Stimulated activated naive B cell treated with anti-CD40 and anti-IgM and Interleukin-4, amounts not matched to agents 10 μg/mL and 1 μg/mL and 100 μg/mL, for 72 hours (primary cell): ENCODE results near the gene SRR.

ENCODE experiments used
- ATAC-seq, 2 donors: fragments of 150-1000 bp; cut with Tn5 transposase; replicated peaks; 2 replicates each; pipeline ENCODE4 v1.10.0; 2021; ENCODE audit warnings: moderate library complexity in 1 of 2
- DNase-seq: peaks from one replicate; pipeline ENCODE4 v3.0.0; 2021
- H3K27ac Mint-ChIP-seq: one replicate; pipeline ENCODE4 v1.8.0; 2022; ENCODE audit warnings: mild to moderate bottlenecking, mixed read lengths
- H3K27me3 Mint-ChIP-seq, 2 donors: one replicate each; pipeline ENCODE4 v1.8.0; 2022; ENCODE audit warnings: mixed read lengths in 2 of 2
- H3K36me3 Mint-ChIP-seq, 2 donors: one replicate each; pipeline ENCODE4 v1.8.0; 2022; ENCODE audit warnings: mixed read lengths in 2 of 2, mild to moderate bottlenecking in 1 of 2
- H3K4me1 Mint-ChIP-seq, 2 donors: one replicate each; pipeline ENCODE4 v1.8.0; 2022; ENCODE audit warnings: mixed read lengths in 2 of 2, mild to moderate bottlenecking in 1 of 2
- H3K4me3 Mint-ChIP-seq, 2 donors: one replicate each; pipeline ENCODE4 v1.8.0; 2022; ENCODE audit warnings: mild to moderate bottlenecking in 2 of 2, mixed read lengths in 2 of 2, moderate library complexity in 1 of 2
- H3K9me3 Mint-ChIP-seq, 2 donors: one replicate each; pipeline ENCODE4 v1.8.0; 2022; ENCODE audit warnings: mixed read lengths in 2 of 2, mild to moderate bottlenecking in 1 of 2

Gene SRR

GRCh38 chr17:2366747-2367494 lies 63.2 kb downstream of the SRR start:
- Mint-ChIP-seq H3K36me3 (peaks cover 28 to 42% of the 10 kb centered on the region in 2 donors), H3K9me3 (no peaks in the 10 kb centered on the region), H3K4me3 (no peak overlapping the region), H3K27me3 (no peaks in the 10 kb centered on the region), H3K4me1 (no peaks in the 10 kb centered on the region), H3K27ac (no peak overlapping the region)
- no peak for ATAC-seq
- no peak for DNase-seq

- H3K4me3 Mint-ChIP-seq = no peak overlapping the region
- DNase-seq = no peak
- H3K27ac Mint-ChIP-seq = no peak overlapping the region
- no peaks in the 10 kb centered on the region for H3K4me1 Mint-ChIP-seq
- H3K9me3 Mint-ChIP-seq = no peaks in the 10 kb centered on the region
- no peak for ATAC-seq
- H3K27me3 Mint-ChIP-seq = no peaks in the 10 kb centered on the region
- H3K36me3 Mint-ChIP-seq = peaks cover 23 to 42% of the 10 kb centered on the region in 2 donors
Observed at GRCh38 chr17:2368359-2368758, 64.6 kb downstream of the SRR start.

GRCh38 chr17:2369039-2369438 lies 65.3 kb downstream of the SRR start:
- no peak overlapping the region for H3K27ac Mint-ChIP-seq
- ATAC-seq (no peak), DNase-seq (no peak)
- H3K27me3 Mint-ChIP-seq = no peaks in the 10 kb centered on the region
- no peaks in the 10 kb centered on the region for H3K9me3 Mint-ChIP-seq
- peaks cover 20 to 38% of the 10 kb centered on the region in 2 donors for H3K36me3 Mint-ChIP-seq
- H3K4me3 Mint-ChIP-seq = no peak overlapping the region
- H3K4me1 Mint-ChIP-seq = no peaks in the 10 kb centered on the region

- Mint-ChIP-seq H3K4me3 (no peak overlapping the region), H3K9me3 (no peaks in the 10 kb centered on the region), H3K36me3 (peaks cover 17 to 36% of the 10 kb centered on the region in 2 donors), H3K27ac (peak overlapping the region; percentile 60), H3K27me3 (no peaks in the 10 kb centered on the region), H3K4me1 (no peaks in the 10 kb centered on the region)
- DNase-seq = no peak
- no peak for ATAC-seq
Observed at GRCh38 chr17:2369551-2370210, 65.9 kb downstream of the SRR start.

- peak overlapping the region; percentile 84 for H3K27ac Mint-ChIP-seq
- no peaks in the 10 kb centered on the region for H3K9me3 Mint-ChIP-seq
- H3K4me3 Mint-ChIP-seq = no peak overlapping the region
Observed at GRCh38 chr17:2370211-2370589, 66.5 kb downstream of the SRR start.

GRCh38 chr17:2371183-2372130 lies 67.7 kb downstream of the SRR start:
- H3K27me3 Mint-ChIP-seq = no peaks in the 10 kb centered on the region
- DNase-seq (no peak), ATAC-seq (no peak)
- peaks cover 24 to 41% of the 10 kb centered on the region in 2 donors for H3K36me3 Mint-ChIP-seq
- no peak overlapping the region for H3K4me3 Mint-ChIP-seq
- no peaks in the 10 kb centered on the region for H3K4me1 Mint-ChIP-seq
- H3K27ac Mint-ChIP-seq = no peak overlapping the region
- H3K9me3 Mint-ChIP-seq = no peaks in the 10 kb centered on the region

More at GRCh38 chr17:2370211-2370589, 66.5 kb downstream of the SRR start:
- no peak for ATAC-seq
- no peaks in the 10 kb centered on the region for H3K27me3 Mint-ChIP-seq
- H3K36me3 Mint-ChIP-seq = peaks cover 17 to 41% of the 10 kb centered on the region in 2 donors
- no peaks in the 10 kb centered on the region for H3K4me1 Mint-ChIP-seq
- DNase-seq = no peak

GRCh38 chr17:2372180-2372579 lies 68.4 kb downstream of the SRR start:
- H3K36me3 Mint-ChIP-seq = peaks cover 26 to 41% of the 10 kb centered on the region in 2 donors
- ATAC-seq (no peak), DNase-seq (no peak)
- no peaks in the 10 kb centered on the region for H3K4me1 Mint-ChIP-seq
- no peak overlapping the region for H3K4me3 Mint-ChIP-seq
- no peaks in the 10 kb centered on the region for H3K9me3 Mint-ChIP-seq
- no peak overlapping the region for H3K27ac Mint-ChIP-seq
- no peaks in the 10 kb centered on the region for H3K27me3 Mint-ChIP-seq

GRCh38 chr17:2372681-2373080 lies 68.9 kb downstream of the SRR start:
- Mint-ChIP-seq H3K36me3 (peaks cover 29 to 42% of the 10 kb centered on the region in 2 donors), H3K9me3 (no peaks in the 10 kb centered on the region), H3K4me3 (no peak overlapping the region), H3K27me3 (no peaks in the 10 kb centered on the region), H3K4me1 (no peaks in the 10 kb centered on the region), H3K27ac (no peak overlapping the region)
- ATAC-seq = no peak
- DNase-seq = no peak

GRCh38 chr17:2373179-2373578 lies 69.4 kb downstream of the SRR start:
- no peak for DNase-seq
- Mint-ChIP-seq H3K4me1 (no peaks in the 10 kb centered on the region), H3K4me3 (no peak overlapping the region), H3K9me3 (no peaks in the 10 kb centered on the region), H3K27ac (no peak overlapping the region), H3K36me3 (peaks cover 29 to 43% of the 10 kb centered on the region in 2 donors), H3K27me3 (no peaks in the 10 kb centered on the region)
- ATAC-seq = no peak
